Lower leg skin (tissue), 3 donors: ENCODE results near the gene MSH2.

Experiments used
- POLR2A ChIP-seq, 2 donors: fragments of 450-650 bp; IDR thresholded peaks; one replicate each; pipeline ENCODE4 v1.6.1; 2016 to 2017; ENCODE audit warnings: antibody characterized with exemption in 2 of 2, mild to moderate bottlenecking in 1 of 2, moderate library complexity in 1 of 2
- TF ChIP-seq, protein P1 (sequence below), 3 donors: fragments of 450-650 bp; IDR thresholded peaks; one replicate each; pipeline ENCODE4 v1.5.1; 2016; ENCODE audit warnings: antibody characterized with exemption in 3 of 3, mild to moderate bottlenecking in 3 of 3, moderate library complexity in 2 of 3

DNA sequence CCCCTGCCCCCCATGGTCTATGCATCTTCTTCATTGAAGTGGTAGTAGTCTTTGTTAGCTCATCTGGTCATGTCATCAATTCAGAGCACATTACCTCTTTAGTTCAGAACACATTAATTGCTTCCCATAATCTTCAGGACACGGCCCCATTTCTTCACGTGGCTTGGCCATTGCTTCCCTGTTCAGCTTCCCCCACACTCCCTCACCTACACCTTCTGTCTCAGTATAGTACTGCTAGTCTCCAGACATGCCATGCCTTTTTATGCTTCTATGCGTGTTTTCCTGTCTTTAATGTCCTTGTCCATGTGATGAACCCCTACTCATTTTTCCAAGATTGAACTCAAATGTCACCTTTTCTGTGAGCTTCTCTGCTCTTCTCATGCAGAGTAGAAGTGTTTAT is 35.1 kb downstream of the MSH2 start:
- TF ChIP-seq, protein P1, sequence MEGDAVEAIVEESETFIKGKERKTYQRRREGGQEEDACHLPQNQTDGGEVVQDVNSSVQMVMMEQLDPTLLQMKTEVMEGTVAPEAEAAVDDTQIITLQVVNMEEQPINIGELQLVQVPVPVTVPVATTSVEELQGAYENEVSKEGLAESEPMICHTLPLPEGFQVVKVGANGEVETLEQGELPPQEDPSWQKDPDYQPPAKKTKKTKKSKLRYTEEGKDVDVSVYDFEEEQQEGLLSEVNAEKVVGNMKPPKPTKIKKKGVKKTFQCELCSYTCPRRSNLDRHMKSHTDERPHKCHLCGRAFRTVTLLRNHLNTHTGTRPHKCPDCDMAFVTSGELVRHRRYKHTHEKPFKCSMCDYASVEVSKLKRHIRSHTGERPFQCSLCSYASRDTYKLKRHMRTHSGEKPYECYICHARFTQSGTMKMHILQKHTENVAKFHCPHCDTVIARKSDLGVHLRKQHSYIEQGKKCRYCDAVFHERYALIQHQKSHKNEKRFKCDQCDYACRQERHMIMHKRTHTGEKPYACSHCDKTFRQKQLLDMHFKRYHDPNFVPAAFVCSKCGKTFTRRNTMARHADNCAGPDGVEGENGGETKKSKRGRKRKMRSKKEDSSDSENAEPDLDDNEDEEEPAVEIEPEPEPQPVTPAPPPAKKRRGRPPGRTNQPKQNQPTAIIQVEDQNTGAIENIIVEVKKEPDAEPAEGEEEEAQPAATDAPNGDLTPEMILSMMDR (IDR thresholded peaks at IDR 0.05) = no peak
- no peak for TF ChIP-seq POLR2A (IDR thresholded peaks at IDR 0.05)
